Adipose tissue (tissue), 3 donors: ENCODE results near the gene STEAP1. TPM values are rescaled to one million over a fixed set of nuclear protein-coding genes. Genes with fewer than 3 reads are reported as not detected.
"Not testable (repeated sequence)": the region's sequence is repeated elsewhere in the genome, so short reads cannot be mapped to it uniquely, and the experiment has no call there.

Experiments used
- H3K27ac ChIP-seq: one replicate; pipeline ENCODE4 v1.5.1; 2013; ENCODE audit warnings: low read depth, low read length
- WGBS, 3 donors: extraction: QIAGEN DNeasy Blood & Tissue Kit; methylation state at CpG; one replicate each; pipeline ENCODE4 v1.1.7; 2013; 5-methylcytosine and 5-hydroxymethylcytosine counted together
- polyA plus RNA-seq, 3 donors: library from polyadenylated mRNA; stranded (reverse); fragments of 200-250 nt; gene quantifications; one replicate each; pipeline ENCODE4 v1.2.3, GENCODE V29; 2013
- donor health status: healthy with polysubstance abuse.
- donor health status: Bipolar disorder and iron deficiency.
- donor health status: healthy.

The STEAP1 gene
- polyA plus RNA-seq, 3 donors: 4.3 to 50.9 (median 17.2) TPM

- 94 to 100% (median 97%) methylated on average over 1 of the region's 1 CpG for WGBS, 3 donors
- no peak overlapping the region for H3K27ac ChIP-seq
Measured at GRCh38 chr7:90169891-90170290, 15.6 kb downstream of the STEAP1 start.

DNA sequence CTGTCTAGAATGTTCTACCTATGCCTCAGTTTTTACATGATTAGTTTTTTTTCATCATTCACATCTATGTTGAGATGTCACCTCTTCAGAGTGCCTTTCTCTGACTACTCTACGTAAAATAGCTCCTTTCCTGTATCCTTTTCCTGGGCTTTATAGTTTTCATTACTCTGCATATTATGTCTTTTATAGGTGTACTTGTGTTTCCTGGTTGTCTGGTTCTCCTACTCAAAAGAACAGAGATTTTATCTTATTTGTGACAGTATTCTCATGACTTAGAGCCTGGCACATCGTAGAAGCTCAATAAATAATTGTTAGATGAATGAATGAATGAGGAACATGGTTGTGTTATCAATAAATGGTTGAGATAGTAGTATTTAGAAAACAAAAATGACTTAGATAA is 17.9 kb downstream of the STEAP1 start:
- WGBS, 3 donors: 72 to 82% (median 81%) methylated on average over 2 of the region's 2 CpGs

GRCh38 chr7:90172624-90173023 is 18.4 kb downstream of the STEAP1 start:
- WGBS, 3 donors: 83 to 91% (median 88%) methylated on average over 6 of the region's 6 CpGs
- no peak overlapping the region for H3K27ac ChIP-seq

More for the DNA sequence above, 17.9 kb downstream of the STEAP1 start:
- H3K27ac ChIP-seq: no peak overlapping the region

DNA sequence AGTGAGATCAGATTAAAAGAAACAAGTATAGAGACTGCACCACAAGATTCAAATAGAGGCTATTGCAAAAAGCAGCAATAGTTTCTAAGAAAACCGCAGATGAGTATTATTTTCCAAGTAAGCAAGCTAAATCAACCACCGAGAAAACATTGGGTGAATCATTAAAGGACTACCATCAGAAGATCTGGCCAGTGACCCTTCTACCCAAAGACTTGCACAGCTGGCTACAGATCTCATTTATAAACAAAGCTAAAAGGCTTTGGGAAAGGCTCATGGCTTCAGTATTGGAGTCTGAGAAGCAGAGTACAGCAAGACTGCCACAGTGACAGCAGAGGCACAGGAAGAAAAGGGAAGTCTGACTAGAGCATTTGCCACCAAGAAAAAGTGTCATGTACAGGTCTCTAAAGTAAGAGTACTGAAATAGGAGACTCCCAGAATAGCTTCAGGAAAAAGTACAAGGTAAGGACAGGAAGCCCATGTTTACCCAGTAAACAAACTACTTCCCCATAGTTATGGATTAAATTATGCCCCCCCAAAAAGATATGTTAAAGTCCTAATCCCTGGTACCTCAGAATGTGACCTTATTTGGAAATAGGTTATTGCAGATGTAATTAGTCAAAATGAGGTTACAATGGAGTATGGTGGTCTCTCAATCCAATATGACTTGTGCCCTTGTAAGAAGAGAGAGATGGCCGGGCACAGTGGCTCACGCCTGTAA is 19.0 kb downstream of the STEAP1 start:
- no peak overlapping the region for H3K27ac ChIP-seq
- WGBS, 3 donors: 66 to 89% (median 82%) methylated on average over 4 of the region's 4 CpGs

- 72 to 94% (median 91%) methylated on average over 4 of the region's 4 CpGs for WGBS, 3 donors
- no peak overlapping the region for H3K27ac ChIP-seq
Measured at GRCh38 chr7:90175667-90176066, 21.4 kb downstream of the STEAP1 start.

DNA sequence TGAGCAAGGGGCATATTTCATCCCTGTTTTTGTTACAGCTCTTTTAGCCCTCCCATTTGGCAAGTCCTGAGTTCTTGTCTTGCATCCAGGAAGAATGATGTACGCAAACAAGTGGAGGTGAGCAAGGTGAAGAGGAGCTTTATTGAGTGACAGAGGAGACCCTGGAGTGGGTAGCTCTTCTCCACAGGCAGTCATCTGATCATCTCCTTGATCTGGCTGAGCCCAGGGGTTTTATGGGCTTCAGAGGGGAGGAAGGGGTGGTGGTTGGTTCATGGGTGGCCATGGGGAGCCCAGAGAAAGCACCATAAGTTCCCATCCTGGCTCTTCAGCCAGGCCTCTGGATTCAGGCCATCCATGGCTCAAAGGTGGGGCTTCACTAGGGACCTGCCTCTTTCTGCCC is 21.9 kb downstream of the STEAP1 start:
- WGBS, 3 donors: 80 to 100% (median 96%) methylated on average over 1 of the region's 1 CpG
- no peak overlapping the region for H3K27ac ChIP-seq

GRCh38 chr7:90178166-90178565 is 23.9 kb downstream of the STEAP1 start:
- H3K27ac ChIP-seq: no peak overlapping the region
- 92 to 97% (median 97%) methylated on average over 2 of the region's 2 CpGs for WGBS, 3 donors

DNA sequence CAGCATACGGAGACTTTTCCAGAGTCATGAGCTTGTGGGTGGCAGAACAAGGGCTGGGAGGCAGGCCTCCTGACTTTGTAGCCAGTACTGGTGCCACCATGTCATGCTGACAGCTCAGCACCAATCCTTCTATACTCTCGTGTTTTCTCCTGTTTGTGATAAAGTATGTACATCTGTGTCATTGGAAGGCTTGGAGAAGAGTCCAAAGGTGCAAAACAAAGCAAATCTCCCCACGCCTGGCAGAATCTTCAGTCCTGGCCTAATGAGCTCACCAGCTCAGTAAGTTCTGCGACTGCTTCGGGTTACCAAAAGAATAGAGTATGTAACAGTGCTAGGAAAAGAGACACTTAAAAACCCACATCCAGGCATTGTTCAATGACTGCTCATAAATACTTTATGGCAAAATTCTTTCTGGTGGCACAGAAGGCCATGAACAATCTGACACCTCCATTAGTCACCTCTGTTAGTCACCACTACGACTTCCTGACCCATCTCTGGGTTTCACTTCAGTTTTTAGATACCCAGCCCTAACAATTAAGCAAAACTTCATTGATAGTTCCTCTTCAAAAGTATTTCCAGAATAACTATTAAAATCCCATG is 24.5 kb downstream of the STEAP1 start:
- WGBS, 3 donors: 67 to 78% (median 69%) methylated on average over 6 of the region's 6 CpGs
- no peak overlapping the region for H3K27ac ChIP-seq

DNA sequence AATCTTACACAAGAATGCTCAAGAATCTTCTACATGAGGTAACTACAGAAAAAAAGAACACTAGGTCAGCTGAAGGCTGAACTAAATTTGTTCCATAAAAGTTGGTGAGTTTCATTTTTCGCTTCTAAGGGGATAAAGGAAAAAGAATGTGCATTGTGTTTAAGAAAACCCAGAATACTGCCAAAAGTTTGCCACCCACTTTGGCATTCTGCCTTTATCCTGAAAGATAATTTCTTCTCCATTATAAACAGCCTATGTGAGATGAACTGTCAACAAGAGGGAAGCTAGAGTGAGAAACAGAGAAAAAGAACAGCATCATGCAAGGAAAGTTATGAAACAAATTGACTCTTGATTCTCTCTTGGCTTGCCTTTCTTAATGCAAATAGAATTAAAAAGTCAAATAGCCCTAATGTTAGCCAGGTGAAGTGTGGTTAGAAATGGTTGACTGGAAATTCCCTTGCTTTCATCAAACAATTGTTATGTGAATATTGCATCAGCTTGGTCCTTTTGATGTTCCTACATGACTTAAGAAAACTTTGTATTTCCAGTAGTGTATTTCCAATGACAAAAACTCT is 25.8 kb downstream of the STEAP1 start:
- H3K27ac ChIP-seq: no peak overlapping the region
- WGBS, 3 donors: 59 to 85% (median 68%) methylated on average over 1 of the region's 1 CpG

DNA sequence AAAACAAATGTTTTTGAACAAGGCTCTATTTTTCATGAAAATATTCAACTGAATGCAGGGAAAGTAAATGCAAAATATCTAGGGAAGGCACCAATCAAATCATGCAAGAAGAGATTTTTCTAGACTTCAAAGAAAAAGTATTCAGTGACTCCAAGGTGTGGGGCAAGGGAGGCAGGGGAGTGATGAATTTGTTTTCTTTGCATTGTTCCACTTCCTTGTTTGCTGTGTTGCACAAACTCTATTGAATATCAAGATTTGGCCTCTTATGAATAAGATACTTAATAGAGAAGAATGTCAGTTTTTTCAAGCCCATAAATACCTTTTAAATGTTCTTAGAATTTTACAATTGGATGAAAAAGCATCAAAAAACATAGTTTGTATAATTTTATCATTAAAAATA is 26.4 kb downstream of the STEAP1 start:
- no peak overlapping the region for H3K27ac ChIP-seq

DNA sequence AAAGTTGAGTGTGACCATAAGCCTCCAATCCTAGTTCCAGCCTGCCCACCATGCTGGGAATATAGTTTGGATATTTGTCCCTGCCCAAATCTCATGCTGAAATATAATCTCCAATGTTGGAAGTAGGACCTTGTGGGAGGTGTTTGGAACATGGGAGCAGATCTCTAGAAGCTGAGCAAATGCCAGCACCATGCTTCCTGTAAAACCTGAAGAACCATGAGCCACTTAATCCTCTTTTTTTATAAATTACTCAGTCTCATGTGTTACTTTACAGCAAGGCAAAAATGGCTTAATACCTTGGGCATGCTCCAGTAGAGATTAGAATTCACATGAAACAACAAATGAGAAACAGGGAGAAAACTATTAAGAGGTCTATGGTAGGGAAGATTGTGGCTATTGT is 27.2 kb downstream of the STEAP1 start:
- no peak overlapping the region for H3K27ac ChIP-seq

- H3K27ac ChIP-seq: not testable (repeated sequence)
- WGBS, 3 donors: 69 to 83% (median 73%) methylated on average over 4 of the region's 4 CpGs
Measured at GRCh38 chr7:90186290-90186689, 32.0 kb downstream of the STEAP1 start.

DNA sequence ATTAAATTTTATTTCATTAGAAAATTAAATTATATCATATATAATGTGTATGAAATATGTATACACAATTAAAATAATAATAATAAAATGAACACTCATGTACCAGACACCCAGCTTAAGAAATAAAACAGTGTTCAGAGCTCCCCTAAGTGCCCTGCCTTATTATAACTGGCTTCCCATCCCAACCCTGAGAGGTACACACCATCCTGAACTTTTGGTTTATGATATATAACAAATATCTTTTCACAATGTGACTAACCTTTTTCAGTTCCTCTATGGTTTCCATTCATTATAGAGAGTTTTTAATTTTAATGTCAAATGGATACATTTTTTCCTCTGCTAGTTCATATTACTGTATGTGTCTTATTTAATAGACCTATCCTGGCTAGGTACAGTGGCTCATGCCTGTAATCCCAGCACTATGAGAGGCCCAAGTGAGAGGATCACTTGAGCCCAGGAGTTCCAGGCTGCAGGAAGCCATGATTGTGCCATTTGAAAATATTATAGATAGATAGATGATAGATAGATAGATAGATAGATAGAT is 33.3 kb downstream of the STEAP1 start:
- no peak overlapping the region for H3K27ac ChIP-seq

GRCh38 chr7:90188281-90188680 is 34.0 kb downstream of the STEAP1 start:
- no peak overlapping the region for H3K27ac ChIP-seq
- 16 to 46% (median 42%) methylated on average over 2 of the region's 2 CpGs for WGBS, 3 donors

- H3K27ac ChIP-seq: no peak overlapping the region
Measured at GRCh38 chr7:90190995-90191394, 36.7 kb downstream of the STEAP1 start.

GRCh38 chr7:90191648-90192047 is 37.4 kb downstream of the STEAP1 start:
- 73 to 90% (median 86%) methylated on average over 1 of the region's 1 CpG for WGBS, 3 donors
- H3K27ac ChIP-seq: no peak overlapping the region

DNA sequence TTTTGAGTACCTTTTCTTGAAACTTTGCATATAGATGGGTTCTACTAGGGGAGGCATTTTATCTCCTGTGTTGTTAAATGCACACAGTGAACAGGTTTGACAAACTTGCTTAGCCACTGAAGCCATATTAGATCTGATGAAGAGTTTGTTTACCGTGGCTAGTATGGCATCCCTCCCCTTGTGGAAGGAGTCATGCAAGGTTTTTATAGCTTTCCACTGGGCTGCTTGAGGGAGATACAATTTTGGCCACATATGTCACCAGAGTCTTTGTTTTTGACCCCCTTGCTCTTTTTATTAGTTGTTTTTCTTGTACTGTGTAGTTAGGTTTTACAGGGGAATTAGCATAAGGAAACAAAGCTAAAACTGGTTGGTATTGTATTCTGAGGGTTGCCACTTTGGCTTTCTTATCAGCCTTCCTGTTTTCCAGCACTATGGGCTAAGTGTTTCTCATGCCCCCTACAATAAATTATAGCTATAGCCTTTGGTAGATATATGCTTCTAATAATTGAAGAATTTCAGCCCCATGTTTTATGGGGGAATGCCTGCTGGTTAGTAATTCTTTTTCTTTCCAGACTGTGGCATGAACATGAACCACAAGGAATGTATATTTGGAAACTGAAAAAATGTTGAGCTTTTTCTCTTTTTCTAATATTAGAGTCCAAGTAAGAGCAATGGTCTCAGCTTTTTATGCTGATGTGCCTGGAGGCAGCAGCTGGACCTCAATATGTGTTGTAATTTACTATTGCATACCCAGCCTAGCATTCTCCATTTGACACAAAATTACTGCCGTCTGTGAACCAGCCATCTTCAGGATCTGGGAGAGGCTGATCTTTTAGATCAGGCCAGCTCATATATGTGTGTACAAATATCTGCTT is 38.8 kb downstream of the STEAP1 start:
- H3K27ac ChIP-seq: no peak overlapping the region
- 42 to 84% (median 62%) methylated on average over 2 of the region's 2 CpGs for WGBS, 3 donors

DNA sequence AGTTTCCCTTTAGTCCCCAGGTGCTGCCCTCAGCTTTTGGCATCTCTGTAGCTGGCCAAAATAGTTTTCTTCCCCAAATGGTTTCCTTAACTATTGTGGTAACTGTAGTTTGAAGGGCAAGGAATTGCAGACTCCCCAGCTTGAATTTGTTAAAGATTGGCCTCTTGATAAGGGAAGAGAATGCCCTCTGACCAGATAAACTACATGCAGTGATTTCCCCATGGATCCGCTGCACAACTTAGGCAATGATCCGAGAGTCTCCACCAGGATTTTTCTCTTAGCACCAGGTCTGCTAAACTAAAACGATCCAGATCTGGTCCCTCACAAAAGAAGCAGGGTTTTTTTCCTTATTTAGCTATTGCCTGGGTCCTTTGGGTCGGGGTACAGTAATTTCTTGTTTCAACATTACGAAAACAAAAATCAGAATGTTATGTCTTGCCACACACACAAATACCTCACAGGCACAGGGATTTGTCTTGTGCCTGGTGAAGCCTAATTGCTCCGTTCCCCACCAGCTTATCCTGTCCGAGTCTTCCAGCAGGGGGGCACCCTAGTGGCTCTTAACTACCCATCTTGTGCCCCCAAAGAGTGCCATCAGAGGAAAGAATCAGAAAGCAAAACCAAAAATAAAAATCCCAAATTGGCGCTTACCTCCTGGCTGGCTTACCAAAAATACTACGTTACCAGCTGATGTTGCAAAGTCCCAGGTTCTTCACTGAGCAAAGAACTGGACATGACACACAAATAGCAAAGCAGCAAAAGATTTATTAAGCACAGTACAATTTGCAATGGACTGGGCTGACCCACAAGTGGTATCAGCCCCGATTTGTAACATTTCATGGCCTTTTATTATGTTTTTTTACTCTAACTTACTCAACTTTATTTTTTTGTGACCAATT is 40.9 kb downstream of the STEAP1 start:
- no peak overlapping the region for H3K27ac ChIP-seq
- WGBS, 3 donors: 68 to 88% (median 68%) methylated on average over 10 of the region's 10 CpGs
